D721Med (cell line): Measurements from ENCODE around the gene LIPM.

Experiments
- DNase-seq: peaks from one replicate; pipeline ENCODE4 v3.0.0; 2011; ENCODE audit warnings: low spot score; ENCODE audit not compliant: insufficient read length
- FAIRE-seq: peaks from 2 replicates; lab custom pipeline; 2011; peaks lifted over from hg19 to GRCh38; lab: Jason Lieb, UNC
- CTCF ChIP-seq: IDR thresholded peaks from 2 replicates; pipeline ENCODE4 v1.5.1; 2012; ENCODE audit warnings: mild to moderate bottlenecking, control low read depth; ENCODE audit not compliant: insufficient read depth; ENCODE audit errors: missing control alignments

LIPM gene

GRCh38 chr10:88838766-88839350, 36.3 kb downstream of the LIPM start:
- FAIRE-seq = no peak
- TF ChIP-seq CTCF = no peak
- DNase-seq = no peak

GRCh38 chr10:88840104-88840503, 37.6 kb downstream of the LIPM start:
- FAIRE-seq (no peak), DNase-seq (no peak)
- no peak for TF ChIP-seq CTCF

GRCh38 chr10:88840881-88841280, 38.4 kb downstream of the LIPM start:
- FAIRE-seq (no peak), DNase-seq (no peak)
- TF ChIP-seq CTCF = no peak

GRCh38 chr10:88841316-88842111, 39.0 kb downstream of the LIPM start:
- FAIRE-seq = no peak
- DNase-seq = no peak
- no peak for TF ChIP-seq CTCF

GRCh38 chr10:88843171-88843570, 40.6 kb downstream of the LIPM start:
- FAIRE-seq (no peak), DNase-seq (no peak)
- TF ChIP-seq CTCF = no peak

GRCh38 chr10:88848499-88848898, 46.0 kb downstream of the LIPM start:
- no peak for TF ChIP-seq CTCF
- no peak for DNase-seq
- FAIRE-seq = no peak

- FAIRE-seq (no peak), DNase-seq (no peak)
- no peak for TF ChIP-seq CTCF
Observed at GRCh38 chr10:88849234-88849633, 46.7 kb downstream of the LIPM start.
